ENCODE results near the gene TTLL10. TPM values are rescaled to one million over a fixed set of nuclear protein-coding genes. Genes with fewer than 3 reads are reported as not detected.
A peak's percentile ranks its signal among the peaks of the same experiment; 100 is the strongest.

Gene TTLL10
- total and polyA plus RNA-seq, 2 experiments from 2014 or later: 0.45 TPM; not detected in 1

- ATAC-seq: peak; percentile 35
- H3K4me3 ChIP-seq: no peak overlapping the region
- TF ChIP-seq, protein P1, sequence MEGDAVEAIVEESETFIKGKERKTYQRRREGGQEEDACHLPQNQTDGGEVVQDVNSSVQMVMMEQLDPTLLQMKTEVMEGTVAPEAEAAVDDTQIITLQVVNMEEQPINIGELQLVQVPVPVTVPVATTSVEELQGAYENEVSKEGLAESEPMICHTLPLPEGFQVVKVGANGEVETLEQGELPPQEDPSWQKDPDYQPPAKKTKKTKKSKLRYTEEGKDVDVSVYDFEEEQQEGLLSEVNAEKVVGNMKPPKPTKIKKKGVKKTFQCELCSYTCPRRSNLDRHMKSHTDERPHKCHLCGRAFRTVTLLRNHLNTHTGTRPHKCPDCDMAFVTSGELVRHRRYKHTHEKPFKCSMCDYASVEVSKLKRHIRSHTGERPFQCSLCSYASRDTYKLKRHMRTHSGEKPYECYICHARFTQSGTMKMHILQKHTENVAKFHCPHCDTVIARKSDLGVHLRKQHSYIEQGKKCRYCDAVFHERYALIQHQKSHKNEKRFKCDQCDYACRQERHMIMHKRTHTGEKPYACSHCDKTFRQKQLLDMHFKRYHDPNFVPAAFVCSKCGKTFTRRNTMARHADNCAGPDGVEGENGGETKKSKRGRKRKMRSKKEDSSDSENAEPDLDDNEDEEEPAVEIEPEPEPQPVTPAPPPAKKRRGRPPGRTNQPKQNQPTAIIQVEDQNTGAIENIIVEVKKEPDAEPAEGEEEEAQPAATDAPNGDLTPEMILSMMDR (conservative IDR thresholded peaks at IDR 0.05; ENCODE audit: low read depth in 2 of 2): no peak
- no peak for TF ChIP-seq ETS1 (IDR thresholded peaks at IDR 0.05)
- no peak for TF ChIP-seq NANOG (IDR thresholded peaks at IDR 0.05; ENCODE audit: borderline replicate concordance)
- no peak for TF ChIP-seq EZH2phosphoT487 (IDR thresholded peaks at IDR 0.05; ENCODE audit: unreplicated experiment)
- no peak for TF ChIP-seq REST (IDR thresholded peaks at IDR 0.05; ENCODE audit: unreplicated experiment)
- TF ChIP-seq ZNF114 (CRISPR knock-in tag; IDR thresholded peaks at IDR 0.05): no peak
- no peak for TF ChIP-seq JUNB (IDR thresholded peaks at IDR 0.05; ENCODE audit: unreplicated experiment)
- TF ChIP-seq POLR2AphosphoS5 (IDR thresholded peaks at IDR 0.05; ENCODE audit: low read depth): no peak
- TF ChIP-seq CREB1 (CRISPR knock-in tag; IDR thresholded peaks at IDR 0.05; ENCODE audit: low read depth): no peak
- no peak for TF ChIP-seq STAT1 (IDR thresholded peaks at IDR 0.05; ENCODE audit: unreplicated experiment)
- TF ChIP-seq ZNF331 (CRISPR knock-in tag; IDR thresholded peaks at IDR 0.05; ENCODE audit: low read depth): no peak
- TF ChIP-seq ZNF462 (CRISPR knock-in tag; IDR thresholded peaks at IDR 0.05): no peak
- TF ChIP-seq EZH2 (IDR thresholded peaks at IDR 0.05; ENCODE audit: low read depth, unreplicated experiment): no peak
These were observed 45.1 kb upstream of the TTLL10 start for GRCh38 chr1:1128454-1129139.

More at GRCh38 chr1:1128454-1129139, 45.1 kb upstream of the TTLL10 start:
- no peaks in the 10 kb centered on the region for H3K36me3 Mint-ChIP-seq (ENCODE audit: low read depth)
- no peaks in the 10 kb centered on the region for H3K4me1 ChIP-seq (ENCODE audit: insufficient read depth)
- H3K4me1 Mint-ChIP-seq: peaks cover 9% of the 10 kb centered on the region
- peaks cover 5% of the 10 kb centered on the region; the same call in 2 of the 3 replicates for H3K9me3 Mint-ChIP-seq
- no peaks in the 10 kb centered on the region for H3K9me2 ChIP-seq (ENCODE audit: insufficient read depth)
- H3K27ac Mint-ChIP-seq: no peak overlapping the region
- DNase-seq (ENCODE audit: low spot score): no peak
- H3K27me3 Mint-ChIP-seq (ENCODE audit: insufficient read depth, low read depth, poor library complexity): peaks cover 8% of the 10 kb centered on the region
- no peak overlapping the region for H3K4me2 ChIP-seq
- H3K27me3 ChIP-seq (ENCODE audit: insufficient read depth): no peaks in the 10 kb centered on the region
- H3F3A ChIP-seq (replicated peaks; ENCODE audit: low read depth): peaks cover 5% of the 10 kb centered on the region; the same call in 1 of the 2 replicates
- H2AFZ ChIP-seq: no peak overlapping the region
- H3K4me3 Mint-ChIP-seq: no peak overlapping the region
- no peaks in the 10 kb centered on the region for H3K79me2 ChIP-seq (replicated peaks; ENCODE audit: insufficient read depth)
- no peaks in the 10 kb centered on the region for H3K36me3 ChIP-seq (ENCODE audit: insufficient read depth)
- no peak overlapping the region for H3K27ac ChIP-seq (ENCODE audit: low read depth)
- H4K20me1 ChIP-seq (replicated peaks; ENCODE audit: insufficient read depth): no peaks in the 10 kb centered on the region

All from GM23338 (cell line).